GM18508 (cell line): Measurements from ENCODE around the gene TOMM5.
"Not testable (repeated sequence)": the region's sequence is repeated elsewhere in the genome, so short reads cannot be mapped to it uniquely, and the experiment has no call there.

Experiments used
- ATAC-seq: cut with Tn5 transposase; IDR thresholded peaks from one replicate; pipeline ENCODE4 v1.9.1; 2021; ENCODE audit warnings: moderate number of reproducible peaks; ENCODE audit not compliant: insufficient read depth, unreplicated experiment

The TOMM5 gene

DNA sequence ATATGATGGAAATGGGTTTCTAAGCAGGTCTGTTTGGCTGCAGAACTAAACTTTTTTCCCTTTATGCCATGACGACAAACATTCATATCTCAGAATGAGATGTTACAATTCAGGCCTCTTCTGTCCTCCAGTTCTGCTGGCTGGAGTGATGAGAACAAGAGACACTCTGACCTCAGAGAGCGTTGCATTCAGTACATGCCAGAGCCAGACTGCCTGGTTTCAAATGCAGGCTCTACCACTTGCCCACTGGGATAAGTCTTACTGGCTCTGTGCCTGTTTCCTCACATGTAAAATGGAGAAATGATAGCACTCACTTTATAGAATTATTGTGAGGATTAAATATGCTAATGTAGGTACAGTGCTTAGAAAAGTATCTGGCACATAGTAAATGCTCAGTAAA, 24.8 kb upstream of the TOMM5 start:
- no peak for ATAC-seq

DNA sequence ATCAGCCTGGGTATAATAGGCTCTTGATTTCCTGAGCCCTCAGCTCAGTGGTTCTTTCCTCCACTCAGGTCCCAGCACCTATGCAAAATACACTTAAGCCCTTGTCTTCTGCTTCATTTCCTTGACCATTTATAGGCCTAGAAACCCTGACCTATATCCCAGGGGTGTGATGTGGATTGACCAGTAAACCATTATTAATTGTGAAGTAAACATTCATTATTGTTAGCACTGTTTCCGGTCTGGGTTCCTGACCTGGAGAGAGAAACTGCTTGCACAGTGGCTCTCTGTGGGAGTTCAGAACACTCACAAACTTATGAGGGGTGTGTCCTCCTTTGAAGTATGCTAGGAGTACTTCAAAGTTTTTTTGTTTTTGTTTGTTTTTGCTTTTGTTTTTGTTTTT, 19.6 kb upstream of the TOMM5 start:
- no peak for ATAC-seq

DNA sequence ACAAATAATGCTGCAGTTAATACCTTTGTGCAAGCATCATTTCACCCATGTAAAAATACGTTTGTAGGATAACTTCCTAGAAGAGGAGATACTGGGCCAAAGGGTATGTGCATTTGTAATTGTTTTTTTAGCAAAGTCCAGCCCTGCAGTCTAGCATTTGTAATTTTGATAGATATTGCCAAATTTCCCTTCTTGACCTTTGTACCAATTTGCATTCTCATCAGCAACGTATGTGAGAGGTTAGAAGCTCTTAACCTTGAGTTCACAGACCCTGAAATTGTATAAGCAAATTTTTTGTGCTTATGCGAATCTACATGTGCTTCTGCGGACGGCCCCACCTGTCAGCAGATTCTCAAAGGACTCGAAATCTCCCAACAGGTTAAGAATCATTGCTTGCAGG, 18.6 kb upstream of the TOMM5 start:
- ATAC-seq, result no peak

DNA sequence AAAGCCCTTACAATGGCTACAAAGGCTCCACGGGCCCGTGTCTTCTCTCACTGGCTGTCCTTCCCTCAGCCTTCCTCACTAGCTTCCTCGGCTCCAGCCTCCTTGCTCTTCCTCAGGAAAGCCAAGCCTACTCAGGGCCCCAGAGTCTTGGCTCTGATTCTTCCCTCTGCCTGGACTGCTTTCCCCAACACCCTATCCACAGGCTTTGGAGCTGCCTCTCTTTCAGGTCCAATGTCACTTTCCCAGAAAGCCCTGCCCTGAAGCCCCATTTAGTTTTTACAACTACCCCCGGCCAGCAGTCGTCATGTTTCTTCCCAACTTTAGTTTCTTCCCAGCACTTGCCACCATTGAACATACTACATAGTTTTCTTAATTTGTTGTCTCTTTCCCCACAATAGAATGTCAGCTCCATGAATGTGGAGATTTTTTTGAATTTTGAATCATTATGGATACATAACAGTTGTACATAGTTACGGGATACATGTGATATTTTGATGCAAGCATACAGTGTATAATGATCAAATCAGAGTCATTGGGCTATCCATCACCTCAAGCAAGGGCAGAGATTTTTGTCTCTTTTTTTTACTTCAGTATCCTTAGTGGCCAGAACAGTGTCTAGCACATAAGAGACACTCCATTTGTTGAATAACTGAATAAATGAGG, 17.5 kb upstream of the TOMM5 start:
- no peak for ATAC-seq

DNA sequence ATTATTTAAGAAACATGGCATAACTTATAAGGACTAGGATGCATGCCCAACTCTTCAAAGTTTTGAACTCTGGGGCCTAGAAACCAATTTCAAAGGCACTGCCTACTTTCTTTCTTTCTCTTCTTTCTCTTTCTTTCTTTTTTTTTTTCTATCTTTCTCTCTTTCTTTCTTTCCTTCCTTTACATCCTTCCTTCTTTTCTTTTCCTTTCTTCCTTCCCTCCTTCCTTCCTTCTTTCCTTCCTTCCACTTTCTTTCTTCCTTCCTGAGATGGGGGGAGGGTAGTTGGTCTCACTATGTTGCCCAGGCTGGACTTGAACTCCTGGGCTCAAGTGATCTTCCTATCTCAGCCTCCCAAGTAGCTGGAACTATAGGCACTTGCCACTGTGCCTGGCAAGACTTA, 15.9 kb upstream of the TOMM5 start:
- ATAC-seq, result no peak

DNA sequence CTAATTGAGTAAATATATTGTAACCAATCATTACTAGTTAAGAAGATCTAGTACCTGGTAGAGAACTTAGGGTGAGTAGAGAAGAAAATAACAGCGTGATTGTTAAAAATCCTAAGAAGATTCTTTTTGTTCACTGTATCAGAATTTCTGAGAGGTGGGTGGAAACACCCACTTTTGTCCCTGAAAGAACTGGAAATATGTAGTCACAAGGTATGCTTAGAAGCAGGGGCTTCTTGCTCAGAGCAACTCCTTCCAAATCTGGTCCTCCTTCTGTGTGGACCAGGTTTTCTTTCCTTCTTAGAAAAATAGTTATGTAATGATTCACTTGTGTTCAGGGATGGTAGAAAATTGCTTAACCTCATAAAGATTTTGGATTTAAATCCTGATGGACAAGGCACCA, 11.9 kb upstream of the TOMM5 start:
- ATAC-seq, result no peak

DNA sequence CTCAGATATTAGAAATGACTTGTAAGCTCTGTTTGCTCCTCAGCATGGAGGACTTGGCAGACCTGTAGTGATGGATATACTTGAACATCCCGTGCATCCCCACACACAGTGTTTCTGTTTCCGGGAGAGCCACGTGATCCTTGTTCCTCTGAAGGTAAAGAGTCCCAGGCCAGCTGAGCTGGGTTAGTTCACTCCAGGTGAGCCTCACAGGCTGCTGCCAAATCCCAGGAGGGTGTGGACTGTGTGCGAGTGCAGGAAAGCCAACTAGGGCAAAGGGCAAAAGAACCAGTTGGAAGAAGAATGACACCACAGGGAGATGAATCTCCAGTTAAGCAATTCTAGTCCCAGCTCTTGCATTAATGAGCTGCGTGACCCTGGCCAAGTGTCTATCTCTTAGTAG, 10.4 kb upstream of the TOMM5 start:
- no peak for ATAC-seq

DNA sequence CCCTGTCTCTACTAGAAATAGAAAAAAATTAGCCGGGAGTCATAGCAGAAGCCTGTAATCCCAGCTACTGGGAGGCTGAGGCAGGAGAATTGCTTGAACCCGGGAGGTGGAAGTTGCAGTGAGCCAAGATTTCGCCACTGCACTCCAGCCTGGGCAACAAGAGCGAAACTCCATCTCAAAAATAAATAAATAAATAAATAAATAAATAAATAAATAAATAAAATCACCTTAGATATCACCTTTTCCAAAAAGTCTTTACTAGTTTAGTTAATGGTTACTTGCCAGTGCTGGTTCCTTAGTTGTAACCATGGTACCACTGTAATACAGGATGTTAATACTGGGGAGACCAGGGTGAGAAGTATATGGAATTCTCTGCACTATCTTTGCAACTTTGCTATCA, 9.7 kb upstream of the TOMM5 start:
- not testable (repeated sequence) for ATAC-seq

DNA sequence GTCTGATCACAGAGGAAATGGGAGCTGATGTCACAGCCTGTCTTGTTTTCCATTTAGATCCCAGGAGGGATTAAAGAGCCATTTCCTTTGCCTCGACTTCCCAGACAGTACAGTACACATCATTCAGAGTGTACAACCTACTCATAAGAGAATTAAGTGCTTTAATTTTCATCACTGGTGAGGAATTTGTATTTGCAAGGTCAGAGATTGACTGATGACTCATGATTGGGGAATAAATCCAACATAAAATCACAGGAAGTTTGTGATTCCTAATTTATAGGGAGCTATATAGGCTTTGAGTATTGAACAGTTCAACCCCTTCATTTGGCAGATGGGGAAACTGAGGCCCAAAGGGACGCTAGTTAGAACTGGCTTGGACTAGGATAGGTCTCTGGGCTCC, 4.1 kb upstream of the TOMM5 start:
- no peak for ATAC-seq

DNA sequence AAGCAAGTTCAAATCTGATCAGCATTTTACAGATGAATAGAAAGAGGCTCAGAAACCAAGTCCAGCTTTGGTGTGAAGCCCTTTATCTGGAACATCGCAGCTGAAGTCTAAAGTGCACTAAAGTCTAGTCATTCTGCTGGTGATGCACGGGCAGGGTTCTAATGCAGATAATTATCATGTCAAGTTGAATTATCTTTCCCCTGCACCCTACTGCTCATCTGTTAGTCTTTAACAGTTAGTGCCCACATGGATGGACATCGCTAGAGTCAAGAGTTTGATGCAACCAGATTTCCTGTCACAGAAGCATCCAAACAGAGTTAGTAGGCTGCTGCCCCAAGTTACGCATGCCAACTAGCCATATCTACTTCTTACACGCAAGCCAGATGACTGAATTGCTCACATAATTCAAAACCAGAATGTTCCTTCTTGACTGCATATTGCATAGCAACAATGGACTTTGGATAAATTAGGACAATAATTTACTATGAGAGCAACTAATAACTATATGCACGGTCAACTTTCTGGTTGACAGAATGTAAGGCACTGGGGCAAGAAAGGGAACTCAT, 1.6 kb upstream of the TOMM5 start:
- no peak for ATAC-seq

DNA sequence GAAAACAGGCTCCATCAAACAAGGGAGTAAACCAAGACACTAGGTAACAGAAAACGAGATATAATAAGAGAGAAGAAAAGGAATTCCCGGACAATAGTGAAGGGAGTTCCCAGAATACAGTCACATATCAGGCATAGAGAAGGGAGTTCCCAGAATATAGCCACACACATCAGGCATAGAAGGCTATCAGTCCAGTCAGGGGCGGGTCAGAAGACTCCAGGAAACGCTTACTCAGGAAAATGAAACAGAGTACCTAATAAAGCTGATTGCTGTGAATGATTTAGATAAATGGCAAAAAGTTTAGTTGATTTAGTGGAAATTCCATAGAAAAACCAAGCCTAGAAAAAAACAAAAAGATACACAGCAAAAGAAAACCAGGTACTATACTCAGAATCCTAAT, 4.9 kb downstream of the TOMM5 start:
- ATAC-seq, result no peak

DNA sequence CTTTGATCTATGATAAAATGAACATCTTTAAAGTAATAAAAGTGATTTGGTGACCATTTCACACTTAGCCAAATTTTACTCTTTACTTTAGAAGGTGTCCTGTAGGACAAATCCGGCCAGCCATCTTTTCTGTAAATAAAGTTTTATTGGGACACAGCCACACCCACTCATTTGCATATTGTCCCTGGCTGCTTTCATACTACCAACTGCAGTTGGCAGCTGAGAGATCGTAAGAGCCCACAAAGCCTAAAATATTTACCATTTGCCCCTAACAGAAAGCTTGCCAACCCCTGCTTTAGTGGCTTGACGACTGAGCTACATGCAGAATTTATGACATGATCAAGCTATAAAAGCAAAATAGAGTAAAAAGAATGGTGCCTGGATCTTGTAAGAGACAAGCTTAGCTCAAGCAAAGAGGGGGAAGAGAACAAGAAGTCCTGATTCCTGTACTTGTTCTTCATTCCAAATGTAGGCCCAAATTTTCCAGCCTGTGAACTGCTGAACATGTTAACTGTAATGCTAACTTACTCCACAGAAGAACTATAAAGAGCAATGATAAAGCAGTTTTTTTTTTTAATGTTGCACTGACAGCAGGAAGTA, 8.8 kb downstream of the TOMM5 start:
- no peak for ATAC-seq

DNA sequence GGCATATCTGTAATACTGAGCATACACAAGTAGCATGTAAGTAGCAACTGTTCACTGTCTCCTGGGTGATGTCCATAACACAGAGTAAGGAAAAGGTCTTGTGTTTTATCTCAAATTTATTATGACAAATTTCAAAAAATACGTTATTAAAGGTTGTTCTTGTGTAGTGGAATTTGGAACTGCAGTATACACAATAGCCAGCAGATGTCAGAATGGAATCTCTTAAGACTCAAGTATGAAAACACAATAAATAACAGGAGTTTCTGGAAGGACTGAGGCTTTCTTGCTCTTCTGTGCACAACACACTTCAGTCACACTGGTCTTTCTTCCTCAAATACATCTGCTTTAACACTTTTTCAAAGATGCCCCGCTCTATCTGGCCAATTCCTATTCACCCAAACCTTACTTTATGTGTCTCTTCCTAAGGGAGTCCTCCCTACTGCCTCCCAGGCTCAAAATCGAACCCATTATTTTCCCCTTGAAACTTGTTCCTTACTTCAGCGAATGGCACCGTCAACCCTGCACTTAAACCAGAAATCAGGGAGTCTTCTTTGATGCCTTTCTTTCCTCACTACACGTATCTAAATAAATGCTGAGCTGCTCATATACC, 9.7 kb downstream of the TOMM5 start:
- ATAC-seq, result no peak

DNA sequence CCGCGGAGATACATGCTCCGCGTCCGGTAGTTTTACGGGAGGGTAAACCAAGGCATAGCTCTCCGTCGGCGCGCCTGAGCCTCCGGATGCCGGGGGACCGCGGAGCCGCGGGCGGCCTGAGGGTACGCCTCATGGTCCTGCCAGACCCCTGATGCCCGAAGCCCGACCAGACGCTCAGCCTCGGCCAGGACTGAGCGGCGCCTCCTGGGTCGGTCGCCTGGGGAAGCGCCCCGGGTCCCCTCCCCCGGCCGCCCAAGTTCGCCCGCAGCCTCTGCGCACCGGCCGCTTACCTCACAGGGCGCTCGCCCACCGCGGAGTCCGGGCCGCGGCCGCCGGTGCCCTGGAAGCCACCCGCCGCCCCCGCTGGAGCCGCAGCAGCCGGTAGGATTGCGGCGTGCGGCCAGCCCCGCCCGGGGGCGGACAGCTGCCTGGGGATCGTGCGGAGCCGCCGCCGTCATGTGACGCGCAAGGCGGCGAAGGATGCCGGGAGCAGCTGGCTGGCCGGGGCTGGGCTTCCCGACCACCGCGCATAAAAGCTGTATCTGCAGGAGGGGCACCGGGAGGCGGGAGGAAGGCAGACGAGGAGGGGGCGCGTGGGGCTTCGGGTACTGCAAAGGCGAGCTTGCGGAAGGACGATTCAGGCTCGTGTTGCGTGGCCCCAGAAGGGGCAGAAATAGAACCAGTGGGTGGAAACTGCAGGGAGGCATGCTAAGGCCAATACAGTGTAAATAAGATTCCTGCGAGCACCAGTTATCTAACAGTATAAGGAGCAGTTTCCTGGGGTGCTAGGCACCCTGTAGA, 16.3 kb downstream of the TOMM5 start, which contains the start of gene FBXO10:
Gene FBXO10 (minus strand): TSS at position 460 of the 801 bp plus-strand sequence. CDS start 34,612 bp downstream, outside the sequence.
- ATAC-seq, result no peak

DNA sequence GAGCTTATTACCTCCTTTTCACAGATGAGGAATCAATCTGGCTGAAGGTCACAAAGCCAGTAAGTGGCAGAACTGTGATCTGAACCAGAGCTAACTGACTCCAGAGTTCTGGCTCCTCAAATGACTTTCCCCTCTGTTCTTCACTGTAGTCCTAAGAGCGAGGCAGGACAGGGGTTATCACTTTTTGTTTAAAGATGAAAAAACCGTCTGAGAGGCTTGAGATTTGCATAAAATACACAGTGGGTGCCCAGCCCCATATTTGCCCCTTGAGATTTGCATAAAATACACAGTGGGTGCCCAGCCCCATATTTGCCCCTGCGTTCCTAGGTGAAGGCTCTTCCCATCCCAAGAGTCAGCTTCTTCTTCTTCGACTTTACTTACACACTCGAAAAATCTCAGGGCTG, 16.9 kb downstream of the TOMM5 start:
- no peak for ATAC-seq

DNA sequence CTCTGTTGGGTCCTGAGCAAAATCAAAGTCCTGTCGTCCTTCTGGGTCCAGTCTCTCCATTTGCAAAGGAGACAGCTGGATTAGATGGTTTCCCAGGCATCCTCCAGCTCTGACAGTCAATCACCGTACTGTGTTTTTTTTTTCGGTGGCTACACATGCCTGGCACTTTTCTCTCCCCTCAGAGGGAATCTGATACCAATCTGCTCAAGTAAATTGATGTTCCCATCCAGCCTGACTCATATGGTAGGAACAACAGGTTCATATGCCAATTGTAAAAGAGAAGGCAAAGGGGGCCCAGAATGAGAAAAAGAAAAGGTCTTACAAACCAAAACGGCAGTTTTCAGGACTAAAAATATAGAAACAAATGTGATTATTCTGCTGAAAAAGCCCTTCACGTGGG, 17.4 kb downstream of the TOMM5 start:
- no peak for ATAC-seq

DNA sequence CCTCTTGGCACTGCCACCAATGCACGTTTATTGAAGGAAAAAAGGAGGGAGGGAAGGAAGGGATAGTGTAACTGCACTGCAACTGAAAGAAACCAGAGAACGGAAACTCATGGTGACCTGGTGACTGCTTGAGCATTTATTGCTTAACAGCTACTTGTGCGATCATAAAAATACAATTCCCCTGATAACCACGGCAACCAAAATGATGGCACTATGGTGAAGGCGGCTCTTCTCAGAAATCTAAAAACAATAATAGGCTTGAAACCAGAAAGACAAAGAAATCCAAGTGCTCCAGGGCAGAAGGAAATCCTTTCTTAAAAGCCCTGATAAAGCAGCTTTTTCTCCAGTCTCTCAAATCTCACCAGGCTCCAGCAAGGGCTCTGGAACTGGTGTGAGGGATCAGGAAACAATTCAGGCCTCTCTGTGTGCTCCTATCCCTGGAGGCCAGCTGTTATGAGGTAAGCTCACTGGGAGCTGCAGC, 18.1 kb downstream of the TOMM5 start:
- no peak for ATAC-seq

DNA sequence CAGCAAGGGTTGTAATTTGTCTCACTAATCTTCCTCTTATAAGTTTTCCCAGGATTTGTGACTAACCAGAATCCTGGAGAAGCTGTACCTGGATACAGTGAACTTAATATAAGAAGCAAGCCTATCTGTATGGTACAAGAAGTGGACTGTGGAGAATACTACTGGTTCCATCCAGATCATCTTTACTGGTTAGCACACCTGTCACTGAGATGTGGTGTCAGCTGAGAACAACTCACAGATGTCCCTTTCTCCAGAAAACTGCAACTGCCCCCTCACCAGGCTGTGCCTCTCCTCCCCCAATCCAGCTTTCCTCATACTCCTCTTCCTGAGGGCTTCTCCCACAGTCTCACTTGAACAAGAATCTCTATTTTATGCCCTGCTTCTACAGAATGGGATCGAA, 21.1 kb downstream of the TOMM5 start:
- ATAC-seq, result no peak

DNA sequence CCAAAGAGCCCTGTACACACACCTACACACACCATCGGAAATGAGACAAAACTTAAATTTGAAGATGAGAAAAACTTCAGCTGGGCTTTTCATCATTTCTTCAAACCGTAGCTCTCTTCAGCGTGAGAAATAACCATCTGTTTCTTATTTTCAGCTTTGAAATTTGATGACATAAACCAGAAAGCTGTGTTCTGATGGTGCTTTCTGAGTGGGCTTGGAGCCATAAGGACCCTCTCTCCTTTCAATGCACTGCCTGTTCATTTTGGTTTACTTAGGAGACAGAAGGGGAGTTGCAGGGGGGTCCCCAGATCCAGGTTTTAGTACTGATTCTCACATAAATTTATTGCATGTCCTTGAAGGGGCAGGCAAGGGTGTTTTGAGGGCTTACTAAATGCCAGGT, 25.7 kb downstream of the TOMM5 start:
- ATAC-seq, result no peak
